SK-N-SH (cell line): ENCODE data around the gene PAQR5. TPM values are rescaled to one million over a fixed set of nuclear protein-coding genes. Genes with fewer than 3 reads are reported as not detected.

Experiments
- CTCF ChIA-PET: fragments of 300-600, 350-600 bp; formaldehyde crosslinking; extraction: SDS; loops from one replicate; lab custom pipeline; 2021; lab: Yijun Ruan, JAX
- POLR2A ChIA-PET: fragments of 350-600 bp; sonication (Branson Sonifier 250); formaldehyde crosslinking; extraction: SDS; loops from one replicate; lab custom pipeline; 2020; ENCODE audit warnings: antibody characterized with exemption, inconsistent platforms; lab: Yijun Ruan, JAX
- DNase-seq: peaks from one replicate; pipeline ENCODE4 v3.0.0; 2012
- H2AFZ ChIP-seq: fragments of 200-600 bp; sonication (generic); 2 replicates; pipeline ENCODE4 v1.8.1; 2016; ENCODE audit warnings: antibody characterized with exemption, mild to moderate bottlenecking, low read depth
- H3F3A ChIP-seq: fragments of 200-600 bp; sonication (generic); replicated peaks from 2 replicates; pipeline ENCODE3; 2016; ENCODE audit warnings: antibody characterized with exemption, mild to moderate bottlenecking; ENCODE audit not compliant: insufficient read depth
- H3K27ac ChIP-seq, 2 experiments: fragments of 200-500 bp in 1 of 2; fragments of 200-600 bp in 1 of 2; sonication (Bioruptor generic) in 1 of 2; sonication (generic), shearing (Covaris generic) in 1 of 2; 2 replicates each; pipeline versions ENCODE4 v1.5.1 to v1.6.1; 2014 to 2016; ENCODE audit warnings: low read depth in 2 of 2, inconsistent platforms in 1 of 2, low read length in 1 of 2, mild to moderate bottlenecking in 1 of 2, mixed read lengths in 1 of 2
- H3K27me3 ChIP-seq: fragments of 200-600 bp; sonication (generic), shearing (Covaris generic); 2 replicates; pipeline ENCODE4 v1.6.1; 2016; ENCODE audit warnings: mixed run types; ENCODE audit not compliant: insufficient read depth
- H3K36me3 ChIP-seq, 2 experiments: fragments of 200-500 bp in 1 of 2; fragments of 200-600 bp in 1 of 2; sonication (Bioruptor generic) in 1 of 2; sonication (generic) in 1 of 2; replicated peaks in 1 of 2; 2 replicates each; pipeline versions ENCODE3 to v1.5.1; 2014 to 2016; ENCODE audit warnings: low read length in 1 of 2, mild to moderate bottlenecking in 1 of 2; ENCODE audit not compliant: insufficient read depth in 2 of 2, control insufficient read depth in 1 of 2
- H3K4me1 ChIP-seq, 2 experiments: fragments of 200-500 bp in 1 of 2; fragments of 200-600 bp in 1 of 2; sonication (Bioruptor generic) in 1 of 2; sonication (generic), shearing (Covaris generic) in 1 of 2; 2 replicates each; pipeline versions ENCODE4 v1.5.1 to v1.6.1; 2014 to 2016; ENCODE audit warnings: low read depth in 1 of 2, low read length in 1 of 2, mixed run types in 1 of 2; ENCODE audit not compliant: insufficient read depth in 2 of 2, control insufficient read depth in 1 of 2
- H3K4me2 ChIP-seq: fragments of 200-600 bp; sonication (generic), shearing (Covaris generic); 2 replicates; pipeline ENCODE4 v1.6.1; 2017; ENCODE audit warnings: mixed run types
- H3K4me3 ChIP-seq, 2 experiments: fragments of 200-500 bp in 1 of 2; fragments of 200-600 bp in 1 of 2; sonication (Bioruptor generic) in 1 of 2; sonication (generic), shearing (Covaris generic) in 1 of 2; 2 replicates each; pipeline versions ENCODE4 v1.5.1 to v1.8.1; 2014 to 2016; ENCODE audit warnings: low read depth in 2 of 2, inconsistent platforms in 1 of 2, low read length in 1 of 2, mild to moderate bottlenecking in 1 of 2, mixed read lengths in 1 of 2, moderate library complexity in 1 of 2
- H3K79me2 ChIP-seq: fragments of 200-600 bp; sonication (generic); 2 replicates; pipeline ENCODE4 v1.8.1; 2017; ENCODE audit warnings: mild to moderate bottlenecking; ENCODE audit not compliant: insufficient read depth
- H3K9ac ChIP-seq: fragments of 200-600 bp; sonication (generic); 2 replicates; pipeline ENCODE4 v1.6.1; 2017; ENCODE audit warnings: mixed run types
- H3K9me2 ChIP-seq: fragments of 200-600 bp; sonication (generic); 2 replicates; pipeline ENCODE4 v1.6.1; 2017; ENCODE audit warnings: mixed run types
- H3K9me3 ChIP-seq: fragments of 200-600 bp; sonication (generic); 2 replicates; pipeline ENCODE4 v1.6.1; 2017; ENCODE audit warnings: mixed run types, mild to moderate bottlenecking, moderate library complexity
- H4K20me1 ChIP-seq: fragments of 200-600 bp; sonication (generic); 2 replicates; pipeline ENCODE4 v1.6.1; 2017; ENCODE audit warnings: mild to moderate bottlenecking, mixed run types; ENCODE audit not compliant: insufficient read depth
- CHD2 ChIP-seq: fragments of 150-350 bp; IDR thresholded peaks from 2 replicates; pipeline ENCODE4 v1.6.1; 2018; ENCODE audit warnings: low read length; ENCODE audit not compliant: partially characterized antibody
- EZH2phosphoT487 ChIP-seq: fragments of 200-600 bp; sonication (generic); IDR thresholded peaks from 2 replicates; pipeline ENCODE4 v1.6.1; 2017; ENCODE audit warnings: low read depth, mixed run types, mild to moderate bottlenecking, antibody characterized with exemption, moderate library complexity, borderline replicate concordance
- FOSL2 ChIP-seq: IDR thresholded peaks from 2 replicates; pipeline ENCODE4 v1.4.0; 2012; ENCODE audit warnings: low read depth, mild to moderate bottlenecking, moderate library complexity, borderline replicate concordance
- FOXM1 ChIP-seq: IDR thresholded peaks from 2 replicates; pipeline ENCODE4 v1.4.0; 2012; ENCODE audit warnings: low read depth, mild to moderate bottlenecking
- IRF3 ChIP-seq: fragments of 150-350 bp; IDR thresholded peaks from 2 replicates; pipeline ENCODE4 v1.6.1; 2016; ENCODE audit warnings: mild to moderate bottlenecking, low read depth, low read length
- MEF2A ChIP-seq: IDR thresholded peaks from 2 replicates; pipeline ENCODE4 v1.4.0; 2012; ENCODE audit warnings: low read depth, borderline replicate concordance
- NRF1 ChIP-seq: IDR thresholded peaks from 2 replicates; pipeline ENCODE4 v1.6.1; 2012; ENCODE audit warnings: low read depth, mild to moderate bottlenecking, low read length
- PBX3 ChIP-seq: IDR thresholded peaks from 2 replicates; pipeline ENCODE4; 2012
- RAD21 ChIP-seq: IDR thresholded peaks from 2 replicates; pipeline ENCODE4 v1.6.1; 2012; ENCODE audit warnings: mild to moderate bottlenecking, low read length
- REST ChIP-seq: IDR thresholded peaks from 2 replicates; pipeline ENCODE4 v1.6.1; 2012; ENCODE audit warnings: mild to moderate bottlenecking, low read depth, low read length, moderate library complexity
- RXRA ChIP-seq: IDR thresholded peaks from 2 replicates; pipeline ENCODE4 v1.4.0; 2012; ENCODE audit warnings: low read depth, mild to moderate bottlenecking, borderline replicate concordance
- SIN3A ChIP-seq: IDR thresholded peaks from 2 replicates; pipeline ENCODE4 v1.6.1; 2012; ENCODE audit warnings: low read depth, mild to moderate bottlenecking, low read length, moderate library complexity, borderline replicate concordance
- SMC3 ChIP-seq: IDR thresholded peaks from 2 replicates; pipeline ENCODE4 v1.6.1; 2012; ENCODE audit warnings: low read depth, low read length, improper control_type of control experiment
- TAF1 ChIP-seq: IDR thresholded peaks from 2 replicates; pipeline ENCODE4 v1.6.1; 2012; ENCODE audit warnings: low read depth, mild to moderate bottlenecking, low read length, moderate library complexity, borderline replicate concordance
- ZBTB33 ChIP-seq: IDR thresholded peaks from 2 replicates; pipeline ENCODE4 v1.4.0; 2012; ENCODE audit warnings: low read depth, borderline replicate concordance
- WGBS: methylation state at CpG from one replicate; pipeline ENCODE4 v1.1.6; 2017; ENCODE audit warnings: low lambda C conversion rate; 5-methylcytosine and 5-hydroxymethylcytosine counted together
- polyA plus RNA-seq, 3 experiments: library from polyadenylated mRNA; depleted of rRNA; stranded (reverse); fragments of >200 nt; gene quantifications; 2 replicates each; pipeline ENCODE4 v1.2.3, GENCODE V29; 2012

PAQR5 gene
- polyA plus RNA-seq, 1 of the 3 experiments (the other 2 are of a cell fraction), result 3.9 TPM

GRCh38 chr15:69271217-69271616 lies 27.5 kb upstream of the PAQR5 start:
- H3K79me2 ChIP-seq, result no peaks in the 10 kb centered on the region
- H3K9me3 ChIP-seq, result no peaks in the 10 kb centered on the region
- H3K4me1 ChIP-seq, result no peaks in the 10 kb centered on the region; a peak in 1 of 4 replicates
- H4K20me1 ChIP-seq, result no peaks in the 10 kb centered on the region
- peaks cover 0 to 10% of the 10 kb centered on the region in 2 experiments for H3K36me3 ChIP-seq
- POLR2A ChIA-PET, result no interaction called here
- no peak overlapping the region for H3K4me3 ChIP-seq
- DNase-seq, result no peak
- no peak overlapping the region for H2AFZ ChIP-seq
- TF ChIP-seq REST, result no peak
- TF ChIP-seq FOSL2, result no peak
- TF ChIP-seq CHD2, result no peak
- no peak for TF ChIP-seq NRF1
- TF ChIP-seq SIN3A, result no peak
- no peak for TF ChIP-seq MEF2A
- no peak for TF ChIP-seq IRF3
- no peak for TF ChIP-seq RXRA
- TF ChIP-seq ZBTB33, result no peak
- TF ChIP-seq SMC3, result no peak
- no peak overlapping the region for H3K4me2 ChIP-seq
- H3K9me2 ChIP-seq, result no peaks in the 10 kb centered on the region
- H3K9ac ChIP-seq, result no peak overlapping the region
- no peaks in the 10 kb centered on the region for H3F3A ChIP-seq
- CTCF ChIA-PET, result interaction anchor here (0.9 to 1.1 kb wide), 2 partner anchors 123 to 212 kb away, joined by 3 read pairs; no protein-coding TSS in a partner anchor
- H3K27me3 ChIP-seq, result no peaks in the 10 kb centered on the region
- H3K27ac ChIP-seq, result no peak overlapping the region

- Histone ChIP-seq H3K9me2 (no peaks in the 10 kb centered on the region), H3K4me2 (no peak overlapping the region), H3K27ac (no peak overlapping the region), H3K9ac (no peak overlapping the region), H4K20me1 (no peaks in the 10 kb centered on the region), H3K9me3 (no peaks in the 10 kb centered on the region), H3K36me3 (peaks cover 0 to 10% of the 10 kb centered on the region in 2 experiments), H3F3A (no peaks in the 10 kb centered on the region), H3K4me3 (no peak overlapping the region), H3K4me1 (no peaks in the 10 kb centered on the region; a peak in 1 of 4 replicates), H3K79me2 (no peaks in the 10 kb centered on the region), H3K27me3 (no peaks in the 10 kb centered on the region), H2AFZ (no peak overlapping the region)
- 78% methylated on average over 3 of the region's 3 CpGs for WGBS
- no peak for TF ChIP-seq RAD21
- no peak for TF ChIP-seq TAF1
- no peak for TF ChIP-seq PBX3
- TF ChIP-seq FOXM1, result no peak
- TF ChIP-seq ZBTB33, result no peak
- no peak for TF ChIP-seq RXRA
- TF ChIP-seq EZH2phosphoT487, result no peak
- ChIA-PET CTCF (interaction anchor here (1.1 kb wide), 1 partner anchor 213 kb away, joined by 3 read pairs; no protein-coding TSS in a partner anchor), POLR2A (no interaction called here)
- no peak for DNase-seq
Measured at GRCh38 chr15:69272139-69272538, 26.6 kb upstream of the PAQR5 start.
